Breast epithelium (tissue), 4 donors: Measurements from ENCODE around the gene AHCYL2. TPM values are rescaled to one million over a fixed set of nuclear protein-coding genes. Genes with fewer than 3 reads are reported as not detected.

Source experiments
- DNase-seq, 2 donors: peaks; one replicate each; pipeline ENCODE4 v3.0.0-alpha.2; 2019; ENCODE audit warnings: low spot score in 2 of 2
- H3K27ac ChIP-seq, 2 donors: fragments of 200-600 bp; sonication (generic) in 1 of 2; one replicate each; pipeline ENCODE4 v1.5.1; 2016 to 2019; ENCODE audit warnings: mild to moderate bottlenecking in 1 of 2
- H3K27me3 ChIP-seq, 2 donors: fragments of 200-600 bp; sonication (generic) in 1 of 2; one replicate each; pipeline versions ENCODE4 v1.5.1 to v1.6.0; 2017 to 2019; ENCODE audit warnings: control low read depth in 1 of 2, mild to moderate bottlenecking in 1 of 2
- H3K36me3 ChIP-seq: fragments of 200-600 bp; one replicate; pipeline ENCODE4 v1.5.1; 2019
- H3K4me1 ChIP-seq, 2 donors: fragments of 200-600 bp; sonication (generic); one replicate each; pipeline ENCODE4 v1.5.1; 2016 to 2019; ENCODE audit warnings: control low read depth in 1 of 2
- H3K4me3 ChIP-seq, 3 donors: fragments of 200-600 bp; sonication (generic); 1 replicate in 2 of 3; 2 replicates in 1 of 3; pipeline ENCODE4 v1.5.1; 2016 to 2019; ENCODE audit warnings: mild to moderate bottlenecking in 3 of 3, moderate library complexity in 2 of 3
- H3K9me3 ChIP-seq, 2 donors: fragments of 200-600 bp; sonication (generic) in 1 of 2; one replicate each; pipeline ENCODE4 v1.5.1; 2016 to 2019; ENCODE audit warnings: control low read depth in 1 of 2
- POLR2A ChIP-seq: fragments of 450-650 bp; IDR thresholded peaks from one replicate; pipeline ENCODE4 v1.6.1; 2016; ENCODE audit warnings: antibody characterized with exemption, mild to moderate bottlenecking, moderate library complexity
- POLR2AphosphoS5 ChIP-seq, 3 donors: sonication (generic); formaldehyde crosslinking; IDR thresholded peaks; one replicate each; pipeline ENCODE4 v1.6.1; 2017; ENCODE audit warnings: antibody characterized with exemption in 3 of 3
- intact Hi-C: fragments of 100-400 bp; cut with DNase I; formaldehyde crosslinking; loops from one replicate; pipeline ENCODE4 v1.15.1; 2023; ENCODE audit warnings: low total_unique reads
- total RNA-seq, 3 donors: library from RNA; depleted of rRNA; stranded (reverse); fragments of >200 nt; gene quantifications; one replicate each; pipeline ENCODE4 v1.1.0, GENCODE V29; 2016
- TF ChIP-seq, protein P1 (sequence below), 3 donors: fragments of 450-650 bp; IDR thresholded peaks; one replicate each; pipeline ENCODE4 v1.5.1; 2016 to 2017; ENCODE audit warnings: antibody characterized with exemption in 3 of 3, mild to moderate bottlenecking in 3 of 3, moderate library complexity in 3 of 3

AHCYL2 gene
- total RNA-seq, 3 donors from 2014 or later, result 19.0 to 24.7 (median 21.8) TPM

DNA sequence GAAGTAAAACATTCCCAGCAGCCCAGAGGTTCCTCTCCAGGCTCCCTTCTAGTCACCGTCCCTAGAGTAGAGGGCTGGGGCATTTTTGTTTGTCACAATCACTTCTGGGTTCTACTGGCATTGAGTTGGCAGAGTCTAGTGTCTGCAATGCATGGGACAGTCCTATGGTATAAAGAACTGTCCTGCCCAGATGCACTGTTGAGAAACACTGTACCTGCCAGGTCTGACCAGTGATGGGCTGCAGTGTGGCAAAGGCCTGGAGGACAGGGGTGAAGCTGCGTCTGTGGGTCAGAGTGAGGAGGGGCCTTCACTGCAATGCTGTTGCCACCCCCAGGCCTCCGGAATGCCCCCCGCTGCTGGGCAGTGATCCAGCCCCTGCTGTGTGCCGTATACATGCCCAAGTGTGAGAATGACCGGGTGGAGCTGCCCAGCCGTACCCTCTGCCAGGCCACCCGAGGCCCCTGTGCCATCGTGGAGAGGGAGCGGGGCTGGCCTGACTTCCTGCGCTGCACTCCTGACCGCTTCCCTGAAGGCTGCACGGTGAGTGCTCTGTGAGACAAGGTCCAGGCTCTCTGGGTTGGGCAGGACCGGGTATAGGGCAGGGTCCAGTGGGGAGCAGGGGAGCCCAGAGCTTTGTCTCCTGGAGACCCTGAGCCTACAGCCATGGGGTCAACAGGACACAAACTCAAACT is 21.6 kb upstream of the AHCYL2 start:
- Histone ChIP-seq H3K36me3 (no peaks in the 10 kb centered on the region), H3K4me3 (no peak overlapping the region), H3K27ac (no peak overlapping the region), H3K27me3 (no peaks in the 10 kb centered on the region), H3K9me3 (no peaks in the 10 kb centered on the region), H3K4me1 (no peaks in the 10 kb centered on the region)
- no peak for DNase-seq
- TF ChIP-seq POLR2A (no peak), POLR2AphosphoS5 (IDR thresholded peaks at IDR 0.05) (no peak)
- TF ChIP-seq, protein P1, sequence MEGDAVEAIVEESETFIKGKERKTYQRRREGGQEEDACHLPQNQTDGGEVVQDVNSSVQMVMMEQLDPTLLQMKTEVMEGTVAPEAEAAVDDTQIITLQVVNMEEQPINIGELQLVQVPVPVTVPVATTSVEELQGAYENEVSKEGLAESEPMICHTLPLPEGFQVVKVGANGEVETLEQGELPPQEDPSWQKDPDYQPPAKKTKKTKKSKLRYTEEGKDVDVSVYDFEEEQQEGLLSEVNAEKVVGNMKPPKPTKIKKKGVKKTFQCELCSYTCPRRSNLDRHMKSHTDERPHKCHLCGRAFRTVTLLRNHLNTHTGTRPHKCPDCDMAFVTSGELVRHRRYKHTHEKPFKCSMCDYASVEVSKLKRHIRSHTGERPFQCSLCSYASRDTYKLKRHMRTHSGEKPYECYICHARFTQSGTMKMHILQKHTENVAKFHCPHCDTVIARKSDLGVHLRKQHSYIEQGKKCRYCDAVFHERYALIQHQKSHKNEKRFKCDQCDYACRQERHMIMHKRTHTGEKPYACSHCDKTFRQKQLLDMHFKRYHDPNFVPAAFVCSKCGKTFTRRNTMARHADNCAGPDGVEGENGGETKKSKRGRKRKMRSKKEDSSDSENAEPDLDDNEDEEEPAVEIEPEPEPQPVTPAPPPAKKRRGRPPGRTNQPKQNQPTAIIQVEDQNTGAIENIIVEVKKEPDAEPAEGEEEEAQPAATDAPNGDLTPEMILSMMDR (IDR thresholded peaks at IDR 0.05), result no peak
- intact Hi-C loops, result no loop called here

DNA sequence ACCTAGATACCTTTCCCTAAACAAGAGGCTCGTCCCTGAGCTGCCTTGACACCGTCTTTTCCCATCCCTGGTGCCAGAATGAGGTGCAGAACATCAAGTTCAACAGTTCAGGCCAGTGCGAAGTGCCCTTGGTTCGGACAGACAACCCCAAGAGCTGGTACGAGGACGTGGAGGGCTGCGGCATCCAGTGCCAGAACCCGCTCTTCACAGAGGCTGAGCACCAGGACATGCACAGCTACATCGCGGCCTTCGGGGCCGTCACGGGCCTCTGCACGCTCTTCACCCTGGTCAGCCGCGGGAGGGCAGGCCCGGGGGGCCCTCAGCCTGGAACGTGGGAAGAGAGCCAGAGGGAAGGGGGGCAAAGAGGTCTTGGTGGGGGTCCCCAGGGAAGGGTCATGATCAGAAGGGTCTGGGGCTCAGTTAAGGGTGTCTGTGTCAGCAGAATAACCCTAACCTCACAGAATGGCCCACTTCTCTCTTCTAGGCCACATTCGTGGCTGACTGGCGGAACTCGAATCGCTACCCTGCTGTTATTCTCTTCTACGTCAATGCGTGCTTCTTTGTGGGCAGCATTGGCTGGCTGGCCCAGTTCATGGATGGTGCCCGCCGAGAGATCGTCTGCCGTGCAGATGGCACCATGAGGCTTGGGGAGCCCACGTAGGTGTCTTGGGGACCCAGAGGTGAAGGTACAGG is 19.6 kb upstream of the AHCYL2 start:
- DNase-seq, result no peak
- Histone ChIP-seq H3K9me3 (no peaks in the 10 kb centered on the region), H3K36me3 (no peaks in the 10 kb centered on the region), H3K27ac (no peak overlapping the region), H3K4me1 (no peaks in the 10 kb centered on the region), H3K27me3 (no peaks in the 10 kb centered on the region), H3K4me3 (no peak overlapping the region)
- TF ChIP-seq POLR2A (no peak), POLR2AphosphoS5 (IDR thresholded peaks at IDR 0.05) (no peak)
- TF ChIP-seq, protein P1 (IDR thresholded peaks at IDR 0.05), result no peak
- intact Hi-C loops, result no loop called here

DNA sequence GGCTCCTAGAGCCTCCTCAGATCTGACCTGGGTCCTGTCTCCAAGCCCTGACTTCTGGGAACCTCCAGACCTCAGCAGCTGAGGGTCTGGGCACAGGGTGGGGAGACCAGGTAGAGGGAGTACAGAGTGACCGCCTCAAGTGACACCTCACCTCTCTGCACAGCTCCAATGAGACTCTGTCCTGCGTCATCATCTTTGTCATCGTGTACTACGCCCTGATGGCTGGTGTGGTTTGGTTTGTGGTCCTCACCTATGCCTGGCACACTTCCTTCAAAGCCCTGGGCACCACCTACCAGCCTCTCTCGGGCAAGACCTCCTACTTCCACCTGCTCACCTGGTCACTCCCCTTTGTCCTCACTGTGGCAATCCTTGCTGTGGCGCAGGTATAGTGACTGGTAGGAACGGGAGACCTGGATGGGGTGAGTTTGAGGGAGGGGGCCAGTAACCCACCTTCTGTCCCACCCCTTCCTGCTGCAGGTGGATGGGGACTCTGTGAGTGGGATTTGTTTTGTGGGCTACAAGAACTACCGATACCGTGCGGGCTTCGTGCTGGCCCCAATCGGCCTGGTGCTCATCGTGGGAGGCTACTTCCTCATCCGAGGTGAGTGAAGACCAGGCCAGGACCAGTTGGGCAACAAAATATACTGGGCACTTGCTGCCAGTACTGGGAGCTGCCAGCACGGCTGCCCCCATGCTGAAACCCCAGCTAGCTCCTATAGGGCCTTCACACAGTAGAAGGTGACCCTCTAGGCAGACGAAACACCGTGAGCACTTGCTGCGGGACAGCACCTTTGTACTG is 18.6 kb upstream of the AHCYL2 start:
- Histone ChIP-seq H3K27me3 (no peaks in the 10 kb centered on the region), H3K4me3 (no peak overlapping the region), H3K27ac (no peak overlapping the region), H3K4me1 (no peaks in the 10 kb centered on the region), H3K36me3 (no peaks in the 10 kb centered on the region), H3K9me3 (no peaks in the 10 kb centered on the region)
- TF ChIP-seq POLR2A (no peak), POLR2AphosphoS5 (IDR thresholded peaks at IDR 0.05) (no peak)
- TF ChIP-seq, protein P1 (IDR thresholded peaks at IDR 0.05), result no peak
- intact Hi-C loops, result no loop called here
- DNase-seq, result no peak

DNA sequence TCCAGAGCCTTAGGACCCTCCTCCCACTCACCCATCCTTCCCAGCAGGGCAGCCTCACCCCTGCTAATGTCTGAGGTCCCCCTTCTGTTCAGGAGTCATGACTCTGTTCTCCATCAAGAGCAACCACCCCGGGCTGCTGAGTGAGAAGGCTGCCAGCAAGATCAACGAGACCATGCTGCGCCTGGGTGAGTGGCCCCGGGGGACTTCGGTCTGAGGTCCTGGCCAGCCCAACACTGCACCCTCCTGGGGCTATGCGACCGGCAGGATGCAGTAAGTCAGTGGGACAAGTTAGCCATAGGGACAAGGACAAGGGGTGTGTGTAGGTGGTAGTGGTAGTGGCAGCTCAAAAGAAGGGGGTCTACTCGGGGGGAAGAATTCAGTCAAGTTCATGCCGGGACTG is 16.2 kb upstream of the AHCYL2 start:
- Histone ChIP-seq H3K27me3 (no peaks in the 10 kb centered on the region), H3K36me3 (no peaks in the 10 kb centered on the region), H3K27ac (no peak overlapping the region), H3K4me3 (no peak overlapping the region), H3K4me1 (no peaks in the 10 kb centered on the region), H3K9me3 (no peaks in the 10 kb centered on the region)
- no peak for TF ChIP-seq POLR2AphosphoS5 (IDR thresholded peaks at IDR 0.05)
- no peak for TF ChIP-seq POLR2A
- TF ChIP-seq, protein P1 (IDR thresholded peaks at IDR 0.05), result no peak
- intact Hi-C loops, result no loop called here
- no peak for DNase-seq
